HG02798 (cell line): Measurements from ENCODE around the gene PARP14.

Source experiments
- ATAC-seq: cut with Tn5 transposase; IDR thresholded peaks from one replicate; pipeline ENCODE4 v1.9.1; 2021; ENCODE audit warnings: mild to moderate bottlenecking; ENCODE audit not compliant: unreplicated experiment, poor library complexity

PARP14 gene

DNA sequence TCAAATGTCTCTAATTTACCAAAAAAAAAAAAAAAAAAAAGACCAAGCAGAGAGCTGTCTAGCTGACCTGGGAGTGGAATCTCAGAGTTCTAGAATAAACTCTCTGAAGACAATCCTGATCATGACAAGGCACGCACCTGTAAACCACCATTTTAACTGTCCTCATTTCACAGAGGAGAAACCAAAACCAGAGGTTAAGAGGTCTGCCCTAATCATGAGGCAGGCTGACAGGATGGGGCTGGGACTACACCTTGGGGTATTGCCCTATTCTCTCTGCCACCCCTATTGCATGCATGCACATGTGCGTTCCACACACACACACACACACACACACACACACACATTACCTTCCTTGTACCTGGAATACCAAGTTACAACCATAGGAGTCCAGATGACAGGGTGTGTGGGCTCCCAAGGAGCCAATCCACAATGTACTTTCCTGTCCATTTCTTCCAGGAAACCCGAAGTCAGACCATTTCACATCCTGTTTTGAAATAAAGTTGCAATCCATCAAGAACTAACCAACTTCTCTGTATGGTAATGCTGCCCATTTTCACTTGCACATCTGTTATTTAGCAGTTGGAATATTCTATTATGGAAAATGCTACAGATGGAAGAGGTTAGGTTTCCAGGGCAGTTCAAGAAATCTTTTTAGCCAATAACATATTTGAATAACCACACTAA, 78.4 kb downstream of the PARP14 start:
- no peak for ATAC-seq

- ATAC-seq, result no peak
Observed at GRCh38 chr3:122760453-122761271, 80.0 kb downstream of the PARP14 start.

DNA sequence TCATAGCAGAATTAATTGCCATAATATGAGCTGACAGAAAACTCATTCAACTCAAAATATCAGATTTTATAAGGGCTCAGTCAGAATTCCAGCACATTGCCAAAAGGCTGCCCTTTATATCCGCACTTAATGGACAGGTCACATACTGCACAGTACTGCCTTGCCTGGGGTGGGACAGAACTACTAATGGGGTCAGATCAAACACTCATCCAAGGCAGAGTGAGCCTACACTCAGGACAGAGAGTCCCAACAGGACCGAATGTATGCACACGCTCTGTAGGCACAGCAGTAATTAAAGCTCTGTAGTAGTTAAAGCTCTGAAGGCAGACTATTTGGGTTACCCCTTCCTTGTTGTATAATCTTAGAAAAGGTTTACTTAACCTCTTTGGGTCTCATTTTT, 85.8 kb downstream of the PARP14 start:
- no peak for ATAC-seq

- no peak for ATAC-seq
Observed at GRCh38 chr3:122767540-122768372, 87.1 kb downstream of the PARP14 start.

DNA sequence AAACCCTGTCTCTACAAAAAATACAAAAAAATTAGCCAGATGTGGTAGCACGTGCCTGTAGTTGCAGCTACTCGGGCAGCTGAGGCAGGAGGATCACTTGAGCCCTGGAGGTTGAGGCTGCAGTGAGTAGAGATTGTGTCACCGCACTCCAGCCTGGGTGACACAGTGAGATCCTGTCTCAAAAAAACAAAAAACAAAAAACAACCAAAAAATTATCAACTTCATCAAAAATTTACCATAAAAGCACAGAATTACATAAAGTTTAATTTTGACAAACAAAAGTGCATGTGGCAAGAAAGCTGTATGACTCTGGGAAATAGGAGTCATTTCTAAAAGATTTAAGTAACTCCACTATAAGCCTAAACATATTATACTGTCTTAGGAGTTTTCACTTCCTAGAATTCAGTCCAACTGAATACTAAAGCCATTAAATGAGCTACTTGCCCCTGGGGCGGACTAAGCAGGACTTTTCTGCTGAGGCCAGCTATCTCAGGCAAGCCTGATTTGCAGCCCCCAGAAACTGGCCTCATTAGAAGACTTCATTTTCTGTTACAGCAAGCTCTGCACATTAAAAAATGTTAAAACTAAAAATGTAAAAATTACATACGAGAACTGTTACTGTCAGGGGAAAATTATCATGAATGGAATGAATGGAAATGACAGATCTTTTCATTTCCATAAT, 90.0 kb downstream of the PARP14 start:
- no peak for ATAC-seq

DNA sequence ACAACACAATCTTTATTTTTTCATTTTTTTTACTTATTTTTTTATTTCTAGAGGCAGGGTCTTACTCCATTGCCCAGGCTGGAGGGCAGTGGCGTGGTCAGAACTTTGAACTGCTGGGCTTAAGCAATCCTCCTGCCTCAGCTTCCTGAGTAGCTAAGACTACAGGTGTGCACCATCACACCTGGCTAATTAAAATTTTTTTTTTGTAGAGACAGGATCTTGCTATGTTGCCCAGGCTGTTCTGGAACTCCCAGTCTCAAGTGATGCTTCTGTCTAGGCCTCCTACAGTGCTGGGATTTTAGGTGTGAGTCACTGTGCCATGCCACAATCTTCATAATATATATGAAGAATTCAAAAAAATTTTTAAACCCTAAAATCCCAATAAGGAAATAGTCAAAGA, 92.2 kb downstream of the PARP14 start:
- ATAC-seq, result no peak

GRCh38 chr3:122773944-122774509, 93.4 kb downstream of the PARP14 start:
- peak; percentile 62 for ATAC-seq

- peak; percentile 13 for ATAC-seq
Observed at GRCh38 chr3:122774564-122774963, 93.9 kb downstream of the PARP14 start.

DNA sequence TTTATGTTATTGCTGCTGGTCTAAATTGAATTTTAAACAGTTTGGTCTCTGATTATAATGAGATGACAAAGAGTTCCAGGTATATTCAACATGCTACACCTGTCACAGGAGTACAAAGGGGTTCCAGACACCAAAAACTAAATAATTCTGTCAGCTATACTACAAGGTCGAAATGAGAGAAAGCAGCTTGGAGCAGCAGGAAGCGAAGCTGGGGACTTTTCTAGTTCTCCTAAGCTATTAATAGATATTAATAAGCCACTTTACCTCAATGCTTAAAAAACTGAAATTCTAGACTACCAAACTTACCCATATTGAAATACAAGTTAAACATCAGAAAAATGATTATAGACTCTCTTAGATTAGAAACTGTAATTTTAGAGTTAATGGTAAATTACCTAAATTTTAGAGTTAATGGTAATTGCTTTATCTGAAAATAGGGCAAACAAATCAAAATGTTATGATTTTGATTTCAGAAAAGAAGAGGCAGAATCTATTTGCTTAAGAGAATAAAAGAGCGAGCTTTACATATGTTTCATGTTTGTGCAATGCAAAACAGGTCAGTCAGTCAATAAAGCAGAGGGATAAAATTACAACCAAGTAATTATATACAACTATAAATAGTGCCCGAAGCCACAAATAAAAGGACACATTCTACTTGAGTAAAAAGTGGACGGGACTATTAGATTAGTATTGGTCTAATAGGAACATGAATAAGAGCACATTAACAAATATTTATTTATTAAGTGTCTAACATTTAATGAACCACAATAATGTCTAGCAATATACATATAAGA, 96.2 kb downstream of the PARP14 start:
- no peak for ATAC-seq

DNA sequence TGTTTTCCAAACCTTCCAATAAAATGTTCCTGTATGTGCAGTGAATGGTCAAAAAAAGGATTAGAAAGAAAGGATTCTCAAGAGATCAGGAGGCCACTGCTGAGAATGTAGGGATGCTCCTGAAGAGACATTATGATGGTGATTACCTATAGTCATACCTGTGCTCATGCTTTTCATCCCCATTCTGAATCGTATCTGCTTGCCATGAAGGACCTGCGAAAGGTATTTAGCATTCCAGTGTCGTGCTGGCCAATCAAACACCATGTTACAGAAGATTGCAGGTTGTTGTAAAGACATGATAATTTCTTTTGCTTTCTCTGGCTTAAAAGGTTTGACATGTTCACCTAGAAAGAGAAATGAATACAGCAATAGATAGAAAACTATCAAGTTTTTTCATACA, 96.9 kb downstream of the PARP14 start:
- ATAC-seq, result no peak
